GM10847 (cell line): ENCODE results near the gene TWSG1.

Experiments used
- POLR2A ChIP-seq: IDR thresholded peaks from 2 replicates; pipeline ENCODE4 v1.6.1; 2011; ENCODE audit not compliant: insufficient read length; ENCODE audit errors: extremely low read depth

The TWSG1 gene

DNA sequence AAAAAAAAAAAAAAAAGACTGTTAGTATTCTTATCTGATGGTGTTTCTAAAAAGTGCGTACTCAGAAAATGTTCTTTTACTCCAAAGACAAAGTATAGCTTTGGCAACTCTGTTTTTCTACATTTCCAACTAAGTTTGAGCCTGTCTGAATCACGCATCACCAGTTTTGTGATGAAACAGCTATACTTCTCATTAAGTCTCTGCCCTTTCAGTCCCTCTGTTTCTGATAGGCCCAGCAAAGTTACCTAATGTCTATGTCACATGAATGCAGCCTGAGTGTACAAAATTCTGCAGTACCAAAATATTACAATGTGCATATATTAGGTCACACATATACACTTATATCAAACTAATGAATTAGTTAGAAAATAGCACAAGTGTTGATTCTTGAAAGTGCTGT lies 22.4 kb downstream of the TWSG1 start:
- TF ChIP-seq POLR2A, result no peak

DNA sequence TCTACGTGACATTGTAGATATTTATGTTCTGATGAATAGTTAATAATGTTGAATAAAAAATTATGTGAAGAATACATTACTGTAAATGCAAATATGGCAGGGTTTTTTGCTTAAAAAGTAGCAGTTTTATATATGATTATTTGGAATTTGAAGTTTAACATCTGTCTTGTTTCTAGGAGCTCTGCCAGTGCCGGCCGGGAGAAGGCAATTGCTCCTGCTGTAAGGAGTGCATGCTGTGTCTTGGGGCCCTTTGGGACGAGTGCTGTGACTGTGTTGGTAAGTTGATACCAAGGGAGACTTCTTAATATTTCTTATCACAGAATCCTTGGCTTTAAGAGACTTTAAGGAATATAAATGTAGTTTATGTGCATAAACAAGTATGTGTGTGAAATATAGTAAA lies 25.2 kb downstream of the TWSG1 start:
- TF ChIP-seq POLR2A, result no peak

- no peak for TF ChIP-seq POLR2A
These were observed 26.6 kb downstream of the TWSG1 start for GRCh38 chr18:9361191-9361590.

DNA sequence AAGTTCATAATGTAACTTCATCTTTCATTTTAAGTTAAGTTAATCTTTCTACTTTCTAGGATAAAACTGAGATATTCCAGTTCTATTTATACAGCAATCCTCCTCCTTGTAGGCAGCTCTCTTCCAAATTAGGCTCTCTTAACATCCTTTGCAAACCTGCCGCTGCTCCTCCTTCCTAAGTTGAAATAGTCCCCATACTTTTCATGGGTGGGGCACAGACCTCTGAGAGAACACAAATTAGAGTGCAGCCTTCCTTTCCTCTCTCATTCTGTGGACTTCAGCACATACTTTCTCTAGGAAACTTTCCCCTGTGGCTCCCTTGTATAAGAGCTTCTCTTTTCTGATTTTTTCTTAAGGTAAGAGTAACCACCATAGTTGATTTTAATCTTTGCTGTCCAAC lies 28.3 kb downstream of the TWSG1 start:
- no peak for TF ChIP-seq POLR2A

GRCh38 chr18:9364242-9364641 lies 29.7 kb downstream of the TWSG1 start:
- TF ChIP-seq POLR2A, result no peak

GRCh38 chr18:9365406-9365805 lies 30.8 kb downstream of the TWSG1 start:
- no peak for TF ChIP-seq POLR2A

DNA sequence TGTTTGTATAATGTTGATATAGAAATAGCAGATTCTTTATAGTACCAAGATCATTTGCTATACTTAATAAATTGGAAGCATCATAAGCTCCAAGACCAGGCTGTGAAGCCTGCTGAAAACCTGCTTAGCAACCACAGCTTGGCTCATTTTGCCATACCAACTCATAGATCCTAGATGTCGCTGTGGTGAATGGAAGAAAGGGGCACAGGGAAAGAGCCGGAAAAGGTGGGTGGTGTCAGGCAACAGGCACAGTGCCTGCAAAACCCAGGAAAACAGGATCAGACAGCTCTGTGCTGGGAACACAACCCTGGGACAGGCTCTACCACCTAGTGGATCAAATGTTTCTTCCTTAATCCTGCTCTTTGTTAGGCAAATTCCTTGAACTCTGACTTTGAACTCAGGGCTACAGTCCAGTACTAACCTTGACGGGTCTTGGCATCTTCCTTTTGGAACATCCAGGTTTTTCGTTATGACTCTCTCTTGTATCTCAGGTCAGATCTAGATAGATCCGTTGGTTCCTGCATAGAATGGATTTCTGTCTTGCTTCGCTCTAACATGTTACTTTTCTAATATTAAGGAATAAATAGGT lies 31.6 kb downstream of the TWSG1 start:
- no peak for TF ChIP-seq POLR2A

GRCh38 chr18:9379118-9379517 lies 44.5 kb downstream of the TWSG1 start:
- TF ChIP-seq POLR2A, result no peak

DNA sequence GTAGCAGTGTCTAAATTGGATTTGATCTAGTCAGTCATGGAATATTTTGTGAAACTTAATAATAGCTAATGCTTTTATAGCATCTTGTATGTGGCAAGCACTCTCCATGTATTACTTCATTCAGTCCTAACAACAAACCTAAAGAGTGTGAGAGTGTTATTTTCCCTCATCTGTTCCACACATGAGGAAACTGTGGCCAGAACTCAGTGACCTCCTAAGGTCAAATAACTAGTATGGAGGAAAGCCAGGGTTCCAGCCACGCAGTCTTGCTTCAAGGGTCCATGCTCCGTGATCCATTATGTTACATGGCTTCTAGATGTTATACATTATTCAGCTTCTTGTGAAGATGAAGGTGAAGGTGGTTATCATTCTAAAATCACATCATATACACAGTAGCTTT lies 45.5 kb downstream of the TWSG1 start:
- no peak for TF ChIP-seq POLR2A

- no peak for TF ChIP-seq POLR2A
These were observed 46.2 kb downstream of the TWSG1 start for GRCh38 chr18:9380621-9381395.

DNA sequence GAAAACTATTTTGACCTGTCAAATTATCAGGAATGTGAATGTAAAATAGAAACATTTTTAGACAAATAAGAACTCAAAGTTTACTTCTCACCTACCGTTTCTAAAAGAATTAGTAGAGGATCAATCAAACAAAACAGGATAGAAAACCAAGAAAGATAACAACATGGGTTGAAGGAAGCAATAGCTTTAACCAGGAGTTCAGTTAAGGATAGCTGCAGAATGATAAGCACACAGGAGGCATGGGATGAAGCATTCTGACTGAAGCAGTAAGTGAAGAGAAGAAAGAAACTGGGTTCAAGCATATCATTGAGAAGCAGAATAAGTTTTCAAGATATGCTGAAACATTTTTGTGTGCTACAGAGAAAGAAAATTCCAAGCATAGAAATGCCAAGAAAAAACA lies 52.3 kb downstream of the TWSG1 start:
- TF ChIP-seq POLR2A, result no peak

DNA sequence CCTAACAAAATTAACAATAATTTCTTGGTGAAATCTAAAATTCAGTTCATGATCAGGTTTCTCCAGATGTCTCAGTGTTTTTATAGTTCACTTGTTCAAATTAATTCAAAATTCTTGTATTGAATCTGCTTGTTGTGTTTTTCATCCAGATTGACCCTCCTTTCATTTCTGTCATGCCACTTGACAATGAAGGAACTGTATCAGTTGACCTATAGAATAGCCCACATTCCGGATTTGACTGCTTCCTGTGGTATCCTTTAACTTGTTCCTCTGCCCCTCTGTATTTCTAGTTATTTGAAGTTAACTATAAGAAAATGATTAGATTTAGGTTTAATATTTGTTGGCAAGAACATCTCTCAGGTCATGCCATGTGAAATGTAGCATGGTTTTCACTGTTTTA lies 53.3 kb downstream of the TWSG1 start:
- no peak for TF ChIP-seq POLR2A

DNA sequence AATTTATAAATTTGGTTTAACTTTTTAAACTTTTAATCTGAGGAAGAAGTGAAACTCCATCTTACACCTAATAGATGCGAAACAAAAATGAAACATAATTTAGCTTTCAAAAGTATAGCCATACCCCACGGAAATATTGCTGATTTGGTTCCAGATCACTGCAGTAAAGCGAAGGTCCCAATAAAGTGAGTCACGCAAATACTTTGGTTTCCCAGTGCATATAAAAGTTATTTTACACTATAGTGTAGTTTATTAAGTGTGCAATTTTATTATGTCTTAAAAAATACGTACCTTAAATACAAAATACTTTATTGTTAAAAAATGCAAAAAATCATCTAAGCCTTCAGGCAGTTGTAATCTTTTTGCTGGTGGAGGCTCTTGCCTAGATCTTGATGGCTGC lies 55.1 kb downstream of the TWSG1 start:
- no peak for TF ChIP-seq POLR2A

DNA sequence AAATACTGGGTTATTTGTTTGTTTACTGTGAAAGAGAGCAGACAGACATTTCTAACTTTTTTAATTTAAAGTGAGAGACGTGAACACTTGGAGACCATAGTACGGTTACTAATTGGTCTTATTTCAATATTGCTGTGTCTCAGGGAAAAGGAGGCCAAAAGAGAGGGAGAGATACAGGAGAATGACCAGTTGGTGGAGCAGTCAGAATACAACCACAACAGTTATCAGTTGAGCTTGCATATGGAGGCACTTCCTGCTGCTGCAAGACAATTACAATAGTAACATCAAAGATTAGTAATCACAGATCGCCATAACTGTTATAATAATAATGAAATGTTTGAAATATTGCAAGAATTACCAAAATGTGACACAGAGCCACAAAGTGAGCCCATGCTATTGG lies 58.2 kb downstream of the TWSG1 start:
- no peak for TF ChIP-seq POLR2A

DNA sequence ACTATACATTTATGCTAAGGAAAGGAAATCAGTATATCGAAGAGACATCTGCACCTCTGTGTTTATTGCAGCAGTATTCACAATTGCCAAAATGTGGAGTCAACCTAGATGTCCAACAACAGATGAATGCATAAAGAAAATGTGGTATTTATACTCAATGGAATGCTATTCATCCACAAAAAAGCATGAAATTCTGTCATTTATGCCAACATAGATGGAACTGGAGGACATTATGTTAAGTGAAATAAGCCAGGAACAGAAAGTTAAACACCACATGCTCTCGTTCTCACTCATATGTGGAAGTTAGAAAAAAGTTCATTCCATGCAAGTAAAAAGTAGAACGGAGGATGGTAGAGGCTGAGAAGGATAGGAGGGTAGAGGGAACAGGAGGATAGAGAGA lies 59.5 kb downstream of the TWSG1 start:
- TF ChIP-seq POLR2A, result no peak

- TF ChIP-seq POLR2A, result no peak
These were observed 65.6 kb downstream of the TWSG1 start for GRCh38 chr18:9400197-9400596.

GRCh38 chr18:9401176-9401575 lies 66.6 kb downstream of the TWSG1 start:
- no peak for TF ChIP-seq POLR2A

- no peak for TF ChIP-seq POLR2A
These were observed 69.4 kb downstream of the TWSG1 start for GRCh38 chr18:9403795-9404564.
